GM23338 (cell line): Measurements from ENCODE around the gene SNAI1. TPM values are rescaled to one million over a fixed set of nuclear protein-coding genes. Genes with fewer than 3 reads are reported as not detected.

ENCODE experiments used
- ATAC-seq: fragments of 200-7000 bp; cut with Tn5 transposase; 3 replicates; pipeline ENCODE4 v1.9.1; 2020
- DNase-seq: peaks from one replicate; pipeline ENCODE4 v3.0.0-alpha.2; 2015; ENCODE audit warnings: low spot score
- H2AFZ ChIP-seq: fragments of 200-600 bp; sonication (generic); 2 replicates; pipeline ENCODE4 v1.8.0; 2016; ENCODE audit warnings: antibody characterized with exemption, mild to moderate bottlenecking, moderate library complexity
- H3F3A ChIP-seq: fragments of 200-600 bp; sonication (generic); replicated peaks from 2 replicates; pipeline ENCODE4 v1.8.0; 2017; ENCODE audit warnings: antibody characterized with exemption, mixed run types, low read depth
- H3K27ac ChIP-seq: fragments of 200-600 bp; sonication (generic); 2 replicates; pipeline ENCODE4 v1.6.1; 2016; ENCODE audit warnings: low read depth
- H3K27me3 ChIP-seq: fragments of 200-600 bp; sonication (generic); 2 replicates; pipeline ENCODE4 v1.8.0; 2016; ENCODE audit warnings: mild to moderate bottlenecking, mixed run types, moderate library complexity; ENCODE audit not compliant: insufficient read depth
- H3K36me3 ChIP-seq: fragments of 200-600 bp; sonication (generic); 2 replicates; pipeline ENCODE4 v1.8.0; 2016; ENCODE audit warnings: mild to moderate bottlenecking; ENCODE audit not compliant: insufficient read depth
- H3K4me1 ChIP-seq: fragments of 200-600 bp; sonication (generic); 2 replicates; pipeline ENCODE4 v1.8.0; 2016; ENCODE audit warnings: mild to moderate bottlenecking, moderate library complexity; ENCODE audit not compliant: insufficient read depth
- H3K4me2 ChIP-seq: fragments of 200-600 bp; sonication (generic); 2 replicates; pipeline ENCODE4 v1.7.1; 2017; ENCODE audit warnings: mixed run types
- H3K4me3 ChIP-seq: fragments of 200-600 bp; sonication (generic); 2 replicates; pipeline ENCODE4 v1.6.1; 2016; ENCODE audit warnings: mixed run types
- H3K79me2 ChIP-seq: fragments of 200-600 bp; sonication (generic); replicated peaks from 2 replicates; pipeline ENCODE4 v1.8.0; 2017; ENCODE audit warnings: mild to moderate bottlenecking; ENCODE audit not compliant: insufficient read depth
- H3K9me2 ChIP-seq: fragments of 200-600 bp; sonication (generic); 2 replicates; pipeline ENCODE4 v1.8.0; 2017; ENCODE audit not compliant: insufficient read depth
- H4K20me1 ChIP-seq: fragments of 200-600 bp; sonication (generic); replicated peaks from 2 replicates; pipeline ENCODE4 v1.8.0; 2017; ENCODE audit warnings: mild to moderate bottlenecking; ENCODE audit not compliant: insufficient read depth
- H3K27ac Mint-ChIP-seq: 2 replicates; pipeline ENCODE4 v1.8.0; 2020; ENCODE audit warnings: inconsistent platforms, mild to moderate bottlenecking, moderate library complexity, mixed read lengths
- H3K27me3 Mint-ChIP-seq: 3 replicates; pipeline ENCODE4 v1.8.0; 2022; ENCODE audit warnings: low read depth, mild to moderate bottlenecking, moderate library complexity, mixed read lengths, inconsistent platforms; ENCODE audit not compliant: insufficient read depth, poor library complexity
- H3K36me3 Mint-ChIP-seq: 3 replicates; pipeline ENCODE4 v1.8.0; 2021; ENCODE audit warnings: low read depth, mild to moderate bottlenecking, inconsistent platforms, moderate library complexity, mixed read lengths
- H3K4me1 Mint-ChIP-seq: 3 replicates; pipeline ENCODE4 v1.8.0; 2020; ENCODE audit warnings: mild to moderate bottlenecking, inconsistent platforms, mixed read lengths
- H3K4me3 Mint-ChIP-seq: 3 replicates; pipeline ENCODE4 v1.8.0; 2021; ENCODE audit warnings: moderate library complexity, mild to moderate bottlenecking, inconsistent platforms, mixed read lengths
- H3K9me3 Mint-ChIP-seq: 3 replicates; pipeline ENCODE4 v1.8.0; 2020; ENCODE audit warnings: moderate library complexity, mild to moderate bottlenecking, inconsistent platforms, mixed read lengths
- CREB1 ChIP-seq: fragments of 250-450 bp; sonication (Bioruptor Pico); IDR thresholded peaks from 2 replicates; pipeline ENCODE4 v1.5.0; 2020; ENCODE audit warnings: low read depth, mild to moderate bottlenecking, moderate library complexity
- CTCF ChIP-seq, 2 experiments: fragments of 200-600 bp in 1 of 2; sonication (generic) in 1 of 2; conservative IDR thresholded peaks; 2 replicates each; pipeline versions ENCODE4 v1.5.1 to v1.6.1; 2016 to 2017; ENCODE audit warnings: antibody characterized with exemption in 2 of 2, low read depth in 2 of 2, mild to moderate bottlenecking in 2 of 2, moderate library complexity in 1 of 2
- EZH2phosphoT487 ChIP-seq: fragments of 200-600 bp; sonication (generic); IDR thresholded peaks from one replicate; pipeline ENCODE4 v1.8.1; 2018; ENCODE audit warnings: antibody characterized with exemption; ENCODE audit not compliant: unreplicated experiment
- JUNB ChIP-seq: IDR thresholded peaks from one replicate; pipeline ENCODE4 v1.6.1; 2016; ENCODE audit warnings: antibody characterized with exemption; ENCODE audit not compliant: unreplicated experiment
- NANOG ChIP-seq: IDR thresholded peaks from 2 replicates; pipeline ENCODE4 v1.6.1; 2016; ENCODE audit warnings: antibody characterized with exemption, borderline replicate concordance
- POLR2AphosphoS5 ChIP-seq: IDR thresholded peaks from 2 replicates; pipeline ENCODE4 v1.6.1; 2016; ENCODE audit warnings: antibody characterized with exemption, low read depth
- STAT1 ChIP-seq: IDR thresholded peaks from one replicate; pipeline ENCODE4 v1.6.1; 2016; ENCODE audit warnings: antibody characterized with exemption; ENCODE audit not compliant: unreplicated experiment
- ZNF114 ChIP-seq: fragments of 250-450 bp; sonication (Bioruptor Pico); IDR thresholded peaks from 2 replicates; pipeline ENCODE4 v1.5.0; 2020; ENCODE audit warnings: mild to moderate bottlenecking, moderate library complexity
- ZNF331 ChIP-seq: fragments of 250-450 bp; sonication (Bioruptor Pico); IDR thresholded peaks from 2 replicates; pipeline ENCODE4 v1.5.0; 2020; ENCODE audit warnings: low read depth, mild to moderate bottlenecking, moderate library complexity
- ZNF462 ChIP-seq: fragments of 250-450 bp; sonication (Bioruptor Pico); IDR thresholded peaks from 2 replicates; pipeline ENCODE4 v1.5.0; 2020; ENCODE audit warnings: mild to moderate bottlenecking, moderate library complexity
- polyA plus RNA-seq: library from polyadenylated mRNA; unstranded; fragments of >200 nt; fragmentation: Nextera tagmentation; extraction: Ambion mirVana; gene quantifications from 2 replicates; pipeline ENCODE4 v1.2.1, GENCODE V29; 2016
- total RNA-seq: library from RNA; depleted of rRNA; stranded (reverse); fragments of >200 nt; shearing (Covaris generic); gene quantifications from 2 replicates; pipeline ENCODE4 v1.2.3, GENCODE V29; 2014
- TF ChIP-seq, protein P1 (sequence below): IDR thresholded peaks from 2 replicates; pipeline ENCODE4 v1.6.1; 2016; ENCODE audit warnings: antibody characterized with exemption
- TF ChIP-seq, protein P2 (sequence below): IDR thresholded peaks from one replicate; pipeline ENCODE4 v1.6.1; 2018; ENCODE audit warnings: antibody characterized with exemption; ENCODE audit not compliant: unreplicated experiment

Gene SNAI1
- total and polyA plus RNA-seq, 2 experiments from 2014 or later: 4.2 to 8.4 TPM

DNA sequence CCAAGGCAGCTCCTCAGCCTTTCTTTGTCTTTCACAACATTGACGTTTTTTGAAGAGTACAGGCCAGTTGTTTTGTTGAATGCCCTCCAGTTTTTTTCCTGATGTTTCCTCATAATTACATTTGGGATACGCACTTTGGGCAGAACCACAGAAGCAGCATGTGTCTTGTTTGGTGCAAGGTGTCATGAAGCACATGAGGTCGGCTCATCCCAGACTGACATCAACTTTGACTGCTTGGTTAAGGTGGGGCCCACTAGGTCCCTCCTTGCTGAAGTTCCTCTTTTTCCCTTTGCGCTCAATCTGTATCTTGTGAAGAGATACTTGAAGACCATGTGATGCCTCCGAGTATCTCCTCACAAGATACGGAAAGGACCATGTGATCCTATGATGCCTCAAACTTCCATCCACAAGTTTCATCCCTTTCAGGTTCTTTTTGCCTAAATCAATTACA, 10.5 kb downstream of the SNAI1 start (continued):
- TF ChIP-seq POLR2AphosphoS5 (no peak), STAT1 (no peak), ZNF331 (CRISPR knock-in tag) (no peak), NANOG (no peak), ZNF114 (CRISPR knock-in tag) (no peak), CREB1 (CRISPR knock-in tag) (no peak)
- TF ChIP-seq, protein P1, sequence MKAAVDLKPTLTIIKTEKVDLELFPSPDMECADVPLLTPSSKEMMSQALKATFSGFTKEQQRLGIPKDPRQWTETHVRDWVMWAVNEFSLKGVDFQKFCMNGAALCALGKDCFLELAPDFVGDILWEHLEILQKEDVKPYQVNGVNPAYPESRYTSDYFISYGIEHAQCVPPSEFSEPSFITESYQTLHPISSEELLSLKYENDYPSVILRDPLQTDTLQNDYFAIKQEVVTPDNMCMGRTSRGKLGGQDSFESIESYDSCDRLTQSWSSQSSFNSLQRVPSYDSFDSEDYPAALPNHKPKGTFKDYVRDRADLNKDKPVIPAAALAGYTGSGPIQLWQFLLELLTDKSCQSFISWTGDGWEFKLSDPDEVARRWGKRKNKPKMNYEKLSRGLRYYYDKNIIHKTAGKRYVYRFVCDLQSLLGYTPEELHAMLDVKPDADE: no peak

DNA sequence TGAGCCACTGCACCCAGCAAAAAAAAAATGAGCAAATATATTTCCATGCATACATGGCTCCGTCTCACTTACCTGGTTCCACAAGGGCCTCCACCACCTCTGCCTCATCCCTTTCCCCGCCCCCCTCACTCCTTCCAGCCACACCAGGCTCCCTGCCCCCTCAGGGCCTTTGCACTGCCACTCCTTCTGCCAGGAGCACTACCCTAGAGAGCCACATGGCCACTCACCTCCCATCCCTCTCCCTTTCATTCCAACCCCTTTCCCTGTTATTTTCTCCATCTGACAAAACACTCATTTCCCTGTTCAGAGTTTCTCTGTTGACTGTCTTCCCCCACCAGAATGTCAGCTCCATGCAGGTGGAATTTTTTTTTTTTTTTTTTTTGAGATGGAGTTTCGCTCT, 12.8 kb downstream of the SNAI1 start:
- no peak overlapping the region for H3K4me3 Mint-ChIP-seq
- no peaks in the 10 kb centered on the region for H3K79me2 ChIP-seq
- no peak overlapping the region for H3K4me3 ChIP-seq
- no peaks in the 10 kb centered on the region for H3K36me3 Mint-ChIP-seq
- no peaks in the 10 kb centered on the region for H3F3A ChIP-seq
- no peaks in the 10 kb centered on the region for H3K27me3 ChIP-seq
- H2AFZ ChIP-seq: no peak overlapping the region
- no peak overlapping the region for H3K4me2 ChIP-seq
- H3K4me1 Mint-ChIP-seq: peaks cover 21% of the 10 kb centered on the region
- peaks cover 9% of the 10 kb centered on the region for H3K27me3 Mint-ChIP-seq
- no peaks in the 10 kb centered on the region for H3K9me2 ChIP-seq
- H3K4me1 ChIP-seq: peaks cover 12% of the 10 kb centered on the region
- no peaks in the 10 kb centered on the region for H4K20me1 ChIP-seq
- H3K36me3 ChIP-seq: no peaks in the 10 kb centered on the region
- no peak for DNase-seq
- H3K9me3 Mint-ChIP-seq: no peaks in the 10 kb centered on the region
- H3K27ac Mint-ChIP-seq: no peak overlapping the region
- no peak overlapping the region for H3K27ac ChIP-seq
- ATAC-seq: no peak
- TF ChIP-seq EZH2phosphoT487 (no peak), JUNB (no peak), CTCF (conservative IDR thresholded peaks at IDR 0.05; ENCODE audit: low read depth in 2 of 2) (no peak), ZNF462 (CRISPR knock-in tag) (no peak), STAT1 (no peak), POLR2AphosphoS5 (no peak)
- TF ChIP-seq, protein P2, sequence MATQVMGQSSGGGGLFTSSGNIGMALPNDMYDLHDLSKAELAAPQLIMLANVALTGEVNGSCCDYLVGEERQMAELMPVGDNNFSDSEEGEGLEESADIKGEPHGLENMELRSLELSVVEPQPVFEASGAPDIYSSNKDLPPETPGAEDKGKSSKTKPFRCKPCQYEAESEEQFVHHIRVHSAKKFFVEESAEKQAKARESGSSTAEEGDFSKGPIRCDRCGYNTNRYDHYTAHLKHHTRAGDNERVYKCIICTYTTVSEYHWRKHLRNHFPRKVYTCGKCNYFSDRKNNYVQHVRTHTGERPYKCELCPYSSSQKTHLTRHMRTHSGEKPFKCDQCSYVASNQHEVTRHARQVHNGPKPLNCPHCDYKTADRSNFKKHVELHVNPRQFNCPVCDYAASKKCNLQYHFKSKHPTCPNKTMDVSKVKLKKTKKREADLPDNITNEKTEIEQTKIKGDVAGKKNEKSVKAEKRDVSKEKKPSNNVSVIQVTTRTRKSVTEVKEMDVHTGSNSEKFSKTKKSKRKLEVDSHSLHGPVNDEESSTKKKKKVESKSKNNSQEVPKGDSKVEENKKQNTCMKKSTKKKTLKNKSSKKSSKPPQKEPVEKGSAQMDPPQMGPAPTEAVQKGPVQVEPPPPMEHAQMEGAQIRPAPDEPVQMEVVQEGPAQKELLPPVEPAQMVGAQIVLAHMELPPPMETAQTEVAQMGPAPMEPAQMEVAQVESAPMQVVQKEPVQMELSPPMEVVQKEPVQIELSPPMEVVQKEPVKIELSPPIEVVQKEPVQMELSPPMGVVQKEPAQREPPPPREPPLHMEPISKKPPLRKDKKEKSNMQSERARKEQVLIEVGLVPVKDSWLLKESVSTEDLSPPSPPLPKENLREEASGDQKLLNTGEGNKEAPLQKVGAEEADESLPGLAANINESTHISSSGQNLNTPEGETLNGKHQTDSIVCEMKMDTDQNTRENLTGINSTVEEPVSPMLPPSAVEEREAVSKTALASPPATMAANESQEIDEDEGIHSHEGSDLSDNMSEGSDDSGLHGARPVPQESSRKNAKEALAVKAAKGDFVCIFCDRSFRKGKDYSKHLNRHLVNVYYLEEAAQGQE: no peak
- TF ChIP-seq, protein P1: no peak
